ENCODE data around the gene AMMECR1.

AMMECR1 gene

GRCh38 chrX:110181459-110182137 is 136.3 kb downstream of the AMMECR1 start:
- DNase-seq (ENCODE audit: extremely low spot score), result no peak
- ChIA-PET POLR2A (interaction anchor here (1.2 kb wide), 1 partner anchor 136 kb away, joined by 5 read pairs; the partner anchor contains the start of gene AMMECR1), CTCF (interaction anchor here (0.6 to 6.4 kb wide), 3 partner anchors 14 to 1346 kb away, joined by 3 to 38 read pairs (median 4); no protein-coding TSS in a partner anchor)
- TF ChIP-seq FOXA1 (IDR thresholded peaks at IDR 0.05) (no peak), TARDBP (IDR thresholded peaks at IDR 0.05) (no peak), SP1 (IDR thresholded peaks at IDR 0.05) (no peak), ARNT (IDR thresholded peaks at IDR 0.05) (no peak), FOXM1 (IDR thresholded peaks at IDR 0.05; ENCODE audit: borderline replicate concordance) (no peak), ZNF384 (IDR thresholded peaks at IDR 0.05) (no peak)

GRCh38 chrX:110180928-110181310 is 137.0 kb downstream of the AMMECR1 start:
- TF ChIP-seq L3MBTL2 (conservative IDR thresholded peaks at IDR 0.05) (no peak), HDGF (IDR thresholded peaks at IDR 0.05; ENCODE audit: borderline replicate concordance) (no peak), ARNT (IDR thresholded peaks at IDR 0.05) (no peak), FOXM1 (IDR thresholded peaks at IDR 0.05; ENCODE audit: borderline replicate concordance) (no peak), SP1 (IDR thresholded peaks at IDR 0.05) (no peak), FOXA1 (IDR thresholded peaks at IDR 0.05) (no peak), PKNOX1 (IDR thresholded peaks at IDR 0.05) (no peak), FOXK2 (IDR thresholded peaks at IDR 0.05) (no peak), SUZ12 (IDR thresholded peaks at IDR 0.05) (no peak), NFRKB (IDR thresholded peaks at IDR 0.05) (no peak), LEF1 (IDR thresholded peaks at IDR 0.05; ENCODE audit: borderline replicate concordance) (no peak), BHLHE40 (IDR thresholded peaks at IDR 0.05; ENCODE audit: borderline replicate concordance) (no peak)
- ChIA-PET POLR2A (interaction anchor here (0.6 to 1.2 kb wide), 2 partner anchors 20 to 137 kb away, joined by 3 to 5 read pairs; partner anchors contain the start of gene AMMECR1), CTCF (interaction anchor here (0.6 to 6.4 kb wide), 5 partner anchors 13 to 1345 kb away, joined by 3 to 38 read pairs (median 5); no protein-coding TSS in a partner anchor)
- DNase-seq (ENCODE audit: extremely low spot score), result no peak

GRCh38 chrX:110180176-110180927 is 137.5 kb downstream of the AMMECR1 start:
- POLR2A ChIA-PET, result interaction anchor here (0.6 to 1.2 kb wide), 2 partner anchors 21 to 138 kb away, joined by 3 to 5 read pairs; partner anchors contain the start of gene AMMECR1
- CTCF ChIA-PET, result interaction anchor here (0.6 to 6.4 kb wide), 7 partner anchors 13 to 292 kb away, joined by 3 to 38 read pairs (median 5); no protein-coding TSS in a partner anchor
- TF ChIP-seq LEF1 (IDR thresholded peaks at IDR 0.05; ENCODE audit: borderline replicate concordance) (no peak), L3MBTL2 (conservative IDR thresholded peaks at IDR 0.05) (no peak), ZNF384 (IDR thresholded peaks at IDR 0.05) (no peak), HDGF (IDR thresholded peaks at IDR 0.05; ENCODE audit: borderline replicate concordance) (no peak), CTBP1 (IDR thresholded peaks at IDR 0.05; ENCODE audit: borderline replicate concordance) (no peak), ARNT (IDR thresholded peaks at IDR 0.05) (no peak), SP1 (IDR thresholded peaks at IDR 0.05) (no peak), FOXK2 (IDR thresholded peaks at IDR 0.05) (no peak), FOXM1 (IDR thresholded peaks at IDR 0.05; ENCODE audit: borderline replicate concordance) (no peak), BHLHE40 (IDR thresholded peaks at IDR 0.05; ENCODE audit: borderline replicate concordance) (no peak), ELF4 (IDR thresholded peaks at IDR 0.05) (no peak), PKNOX1 (IDR thresholded peaks at IDR 0.05) (no peak)
- no peak for DNase-seq (ENCODE audit: extremely low spot score)

GRCh38 chrX:110178179-110178865 is 139.6 kb downstream of the AMMECR1 start:
- ChIA-PET POLR2A (interaction anchor here (1.1 to 1.2 kb wide), 2 partner anchors 8 to 18 kb away, joined by 3 read pairs; no protein-coding TSS in a partner anchor), CTCF (interaction anchor here (0.8 to 6.4 kb wide), 5 partner anchors 11 to 240 kb away, joined by 3 to 38 read pairs (median 6); no protein-coding TSS in a partner anchor)
- TF ChIP-seq BHLHE40 (IDR thresholded peaks at IDR 0.05; ENCODE audit: borderline replicate concordance) (no peak), ELF4 (IDR thresholded peaks at IDR 0.05) (no peak), TARDBP (IDR thresholded peaks at IDR 0.05) (no peak), HDGF (IDR thresholded peaks at IDR 0.05; ENCODE audit: borderline replicate concordance) (no peak), PKNOX1 (IDR thresholded peaks at IDR 0.05) (no peak), CTBP1 (IDR thresholded peaks at IDR 0.05; ENCODE audit: borderline replicate concordance) (no peak), FOXM1 (IDR thresholded peaks at IDR 0.05; ENCODE audit: borderline replicate concordance) (no peak)
- no peak for DNase-seq (ENCODE audit: extremely low spot score)

GRCh38 chrX:110175696-110176095 is 142.2 kb downstream of the AMMECR1 start:
- CTCF ChIA-PET, result interaction anchor here (3.4 to 6.4 kb wide), 2 partner anchors 8 to 15 kb away, joined by 15 to 38 read pairs; no protein-coding TSS in a partner anchor
- no peak for TF ChIP-seq FOXM1 (IDR thresholded peaks at IDR 0.05; ENCODE audit: borderline replicate concordance)
- TF ChIP-seq ZNF384 (IDR thresholded peaks at IDR 0.05), result no peak
- no peak for DNase-seq (ENCODE audit: extremely low spot score)
- POLR2A ChIA-PET, result no interaction called here
